ENCODE measurements around the gene SYNGR3. TPM values are rescaled to one million over a fixed set of nuclear protein-coding genes. Genes with fewer than 3 reads are reported as not detected.
"Not testable (repeated sequence)": the region's sequence is repeated elsewhere in the genome, so short reads cannot be mapped to it uniquely, and the experiment has no call there.

Gene SYNGR3
- total RNA-seq, 2 experiments from 2014 or later, result 4.8 to 5.9 TPM

GRCh38 chr16:1960665-1961630 is 28.8 kb upstream of the SYNGR3 start:
- no peaks in the 10 kb centered on the region for H3K27me3 Mint-ChIP-seq
- ChIA-PET CTCF (interaction anchor here (1.5 kb wide), 1 partner anchor 10 kb away, joined by 8 read pairs; the partner anchor contains the start of gene TBL3), POLR2A (interaction anchor here (0.5 to 2.5 kb wide), 7 partner anchors 9 to 904 kb away, joined by 3 to 14 read pairs (median 4); partner anchors contain the start of genes MSRB1, NOXO1, TBL3 and TRAF7)
- intact Hi-C loops (cut with DNase I, micrococcal nuclease), result loop anchor here in 1 of 2 experiments (2.0 to 5.0 kb wide), 2 partner anchors 46 to 194 kb away; partner anchors contain the start of genes TRAF7 and ZNF598
- peak overlapping the region; percentile 96 for H3K4me3 Mint-ChIP-seq
- peak overlapping the region; percentile 95 for H3K27ac Mint-ChIP-seq
- peaks cover 49% of the 10 kb centered on the region for H3K36me3 Mint-ChIP-seq (ENCODE audit: low read depth)
- peaks cover 37% of the 10 kb centered on the region for H3K4me1 Mint-ChIP-seq
- peak; percentile 70 for DNase-seq
- ATAC-seq, result peak; percentile 13
- H3K9me3 Mint-ChIP-seq (ENCODE audit: low read depth), result no peaks in the 10 kb centered on the region

GRCh38 chr16:1961651-1962067 is 28.1 kb upstream of the SYNGR3 start:
- no peaks in the 10 kb centered on the region for H3K27me3 Mint-ChIP-seq
- H3K4me1 Mint-ChIP-seq, result peaks cover 38% of the 10 kb centered on the region
- peak overlapping the region; percentile 99 for H3K27ac Mint-ChIP-seq
- DNase-seq (peak; percentile 57), ATAC-seq (no peak)
- POLR2A ChIA-PET, result interaction anchor here (1.7 to 2.5 kb wide), 2 partner anchors 10 to 18 kb away, joined by 9 to 14 read pairs; partner anchors contain the start of genes MSRB1 and TBL3
- no peaks in the 10 kb centered on the region for H3K9me3 Mint-ChIP-seq (ENCODE audit: low read depth)
- intact Hi-C loops (cut with DNase I, micrococcal nuclease), result loop anchor here in 1 of 2 experiments (2.0 to 5.0 kb wide), 2 partner anchors 46 to 193 kb away; partner anchors contain the start of genes TRAF7 and ZNF598
- H3K36me3 Mint-ChIP-seq (ENCODE audit: low read depth), result peaks cover 49% of the 10 kb centered on the region
- CTCF ChIA-PET, result no interaction called here
- peak overlapping the region; percentile 96 for H3K4me3 Mint-ChIP-seq

GRCh38 chr16:1962161-1963153 is 27.3 kb upstream of the SYNGR3 start:
- H3K9me3 Mint-ChIP-seq (ENCODE audit: low read depth); DNase-seq; H3K27me3 Mint-ChIP-seq; ATAC-seq; CTCF ChIA-PET: not testable (repeated sequence)
- H3K4me3 Mint-ChIP-seq, result peak overlapping the region; percentile 96
- H3K36me3 Mint-ChIP-seq (ENCODE audit: low read depth), result peaks cover 49% of the 10 kb centered on the region
- intact Hi-C loops (cut with DNase I, micrococcal nuclease), result loop anchor here in 1 of 2 experiments (5.0 kb wide), 1 partner anchor 45 kb away; the partner anchor contains the start of gene ZNF598
- peaks cover 38% of the 10 kb centered on the region for H3K4me1 Mint-ChIP-seq
- peak overlapping the region; percentile 99 for H3K27ac Mint-ChIP-seq
- POLR2A ChIA-PET, result interaction anchor here (1.7 to 2.5 kb wide), 2 partner anchors 9 to 19 kb away, joined by 9 to 14 read pairs; partner anchors contain the start of genes MSRB1 and TBL3

GRCh38 chr16:1963806-1964505 is 25.8 kb upstream of the SYNGR3 start:
- Mint-ChIP-seq H3K36me3 (ENCODE audit: low read depth) (peaks cover 53% of the 10 kb centered on the region), H3K4me3 (peak overlapping the region; percentile 96), H3K27ac (peak overlapping the region; percentile 99), H3K4me1 (peaks cover 38% of the 10 kb centered on the region), H3K9me3 (ENCODE audit: low read depth) (no peaks in the 10 kb centered on the region), H3K27me3 (no peaks in the 10 kb centered on the region)
- ChIA-PET POLR2A (interaction anchor here (0.7 to 1.4 kb wide), 16 partner anchors 11 to 789 kb away, joined by 3 to 14 read pairs (median 4); partner anchors contain the start of genes EME2, GFER, MAPK8IP3 and MRPS34), CTCF (interaction anchor here (0.6 to 1.4 kb wide), 4 partner anchors 11 to 181 kb away, joined by 3 to 5 read pairs (median 4); partner anchors contain the start of genes NUBP2, SPSB3 and TSC2)
- peak; percentile 36 for DNase-seq
- intact Hi-C loops (cut with DNase I, micrococcal nuclease), result loop anchor here (1.0 to 5.0 kb wide), 9 partner anchors 21 to 655 kb away; partner anchors contain the start of genes CRAMP1 (in 1 of the 2), FAHD1 (in 1 of the 2), IFT140 (in 1 of the 2) and MSRB1 (in 1 of the 2)
- ATAC-seq, result peak; percentile 0

GRCh38 chr16:1964506-1965395 is 25.0 kb upstream of the SYNGR3 start, which contains the start of gene RPS2:
Gene RPS2 (minus strand): TSS chr16:1964826. CDS start chr16:1964625, 201 bp downstream.
- peaks cover 53% of the 10 kb centered on the region for H3K36me3 Mint-ChIP-seq (ENCODE audit: low read depth)
- intact Hi-C loops (cut with DNase I, micrococcal nuclease), result loop anchor here (1.0 to 5.0 kb wide), 9 partner anchors 21 to 655 kb away; partner anchors contain the start of genes CRAMP1 (in 1 of the 2), FAHD1 (in 1 of the 2), IFT140 (in 1 of the 2) and MSRB1 (in 1 of the 2)
- H3K4me3 Mint-ChIP-seq, result peak within 1 kb of the TSS; percentile 96
- ATAC-seq, result peak; percentile 81
- no peaks in the 10 kb centered on the region for H3K27me3 Mint-ChIP-seq
- DNase-seq, result peak; percentile 100
- H3K27ac Mint-ChIP-seq, result peak within 1 kb of the TSS; percentile 99
- ChIA-PET POLR2A (interaction anchor here (0.6 to 1.4 kb wide), 22 partner anchors 10 to 788 kb away, joined by 3 to 14 read pairs (median 4); partner anchors contain the start of genes EME2, GFER, JPT2 and MAPK8IP3), CTCF (interaction anchor here (0.6 to 1.4 kb wide), 5 partner anchors 11 to 182 kb away, joined by 3 to 5 read pairs (median 3); partner anchors contain the start of genes NUBP2, SPSB3 and TSC2)
- peaks cover 38% of the 10 kb centered on the region for H3K4me1 Mint-ChIP-seq
- H3K9me3 Mint-ChIP-seq (ENCODE audit: low read depth), result no peaks in the 10 kb centered on the region

GRCh38 chr16:1965396-1966001 is 24.3 kb upstream of the SYNGR3 start:
- H3K36me3 Mint-ChIP-seq (ENCODE audit: low read depth), result peaks cover 49% of the 10 kb centered on the region

GRCh38 chr16:1966460-1966859 is 23.3 kb upstream of the SYNGR3 start, which contains the start of gene RNF151:
Gene RNF151 (plus strand): TSS chr16:1966856. CDS start chr16:1966882, 26 bp downstream.
- Mint-ChIP-seq H3K9me3 (ENCODE audit: low read depth) (no peaks in the 10 kb centered on the region), H3K27me3 (no peaks in the 10 kb centered on the region), H3K4me1 (peaks cover 33% of the 10 kb centered on the region), H3K4me3 (peak within 1 kb of the TSS; percentile 96), H3K36me3 (ENCODE audit: low read depth) (peaks cover 48% of the 10 kb centered on the region), H3K27ac (peak within 1 kb of the TSS; percentile 94)
- ChIA-PET POLR2A (interaction anchor here (0.6 to 0.8 kb wide), 3 partner anchors 24 to 187 kb away, joined by 3 read pairs; partner anchors contain the start of gene MSRB1), CTCF (interaction anchor here (0.7 to 1.1 kb wide), 2 partner anchors 21 to 38 kb away, joined by 3 read pairs; no protein-coding TSS in a partner anchor)
- intact Hi-C loops (cut with DNase I, micrococcal nuclease), result no loop called here
- DNase-seq (no peak), ATAC-seq (no peak)

More at GRCh38 chr16:1965396-1966001, 24.3 kb upstream of the SYNGR3 start:
- intact Hi-C loops (cut with DNase I, micrococcal nuclease), result loop anchor here in 1 of 2 experiments (2.0 kb wide), 2 partner anchors 81 to 353 kb away; partner anchors contain the start of genes CRAMP1, IFT140, NTHL1 and TSC2
- ChIA-PET CTCF (interaction anchor here (0.7 to 1.4 kb wide), 5 partner anchors 20 to 183 kb away, joined by 3 to 4 read pairs (median 3); partner anchors contain the start of genes NUBP2, SPSB3 and TSC2), POLR2A (interaction anchor here (0.6 to 1.4 kb wide), 20 partner anchors 16 to 787 kb away, joined by 3 to 14 read pairs (median 4); partner anchors contain the start of genes GFER, JPT2, MSRB1 and NOXO1)
- H3K4me1 Mint-ChIP-seq, result peaks cover 35% of the 10 kb centered on the region
- no peaks in the 10 kb centered on the region for H3K9me3 Mint-ChIP-seq (ENCODE audit: low read depth)
- DNase-seq, result no peak
- ATAC-seq, result no peak
- no peaks in the 10 kb centered on the region for H3K27me3 Mint-ChIP-seq
- H3K4me3 Mint-ChIP-seq, result peak overlapping the region; percentile 96
- H3K27ac Mint-ChIP-seq, result peak overlapping the region; percentile 94

GRCh38 chr16:1968146-1968953 is 21.4 kb upstream of the SYNGR3 start:
- H3K27ac Mint-ChIP-seq, result no peak overlapping the region
- peaks cover 26% of the 10 kb centered on the region for H3K4me1 Mint-ChIP-seq
- no peaks in the 10 kb centered on the region for H3K9me3 Mint-ChIP-seq (ENCODE audit: low read depth)
- H3K36me3 Mint-ChIP-seq (ENCODE audit: low read depth), result peaks cover 37% of the 10 kb centered on the region
- ATAC-seq (no peak), DNase-seq (no peak)
- H3K4me3 Mint-ChIP-seq, result no peak overlapping the region
- ChIA-PET CTCF (no interaction called here), POLR2A (no interaction called here)
- no peaks in the 10 kb centered on the region for H3K27me3 Mint-ChIP-seq
- intact Hi-C loops (cut with DNase I, micrococcal nuclease), result no loop called here

Data from activated CD4-positive, alpha-beta T cell treated with anti-CD3 and anti-CD28 coated beads for 36 hours (primary cell).